H1 (cell line): ENCODE measurements around the gene RBM19.

Experiments
- ATF2 ChIP-seq: IDR thresholded peaks from 2 replicates; pipeline ENCODE4 v1.6.1; 2012; ENCODE audit warnings: low read length, inconsistent platforms
- BRCA1 ChIP-seq: IDR thresholded peaks from 2 replicates; pipeline ENCODE4 v1.6.1; 2012; ENCODE audit warnings: low read depth, low read length, improper control_type of control experiment
- CTCF ChIP-seq, 3 experiments: IDR thresholded peaks; 1 replicate in 2 of 3; 2 replicates in 1 of 3; pipeline versions ENCODE4 v1.5.1 to v1.6.1; 2011; ENCODE audit warnings: low read length in 3 of 3, mild to moderate bottlenecking in 3 of 3, inconsistent platforms in 2 of 3, low read depth in 1 of 3, moderate library complexity in 1 of 3; ENCODE audit not compliant: insufficient read depth in 1 of 3; ENCODE audit errors: control extremely low read depth in 1 of 3
- EP300 ChIP-seq, 2 experiments: IDR thresholded peaks; 1 replicate in 1 of 2; 2 replicates in 1 of 2; pipeline ENCODE4 v1.6.1; 2011 to 2012; ENCODE audit warnings: low read depth in 2 of 2, low read length in 2 of 2, mild to moderate bottlenecking in 2 of 2, borderline replicate concordance in 1 of 2, inconsistent platforms in 1 of 2, moderate library complexity in 1 of 2
- MAFK ChIP-seq: IDR thresholded peaks from 2 replicates; pipeline ENCODE4 v1.6.1; 2012; ENCODE audit warnings: low read depth, mild to moderate bottlenecking, improper control_type of control experiment, low read length
- POLR2A ChIP-seq, 2 experiments: IDR thresholded peaks; 1 replicate in 1 of 2; 2 replicates in 1 of 2; pipeline ENCODE4 v1.6.1; 2011; ENCODE audit warnings: low read depth in 2 of 2, low read length in 2 of 2, mild to moderate bottlenecking in 2 of 2; ENCODE audit errors: control extremely low read depth in 1 of 2
- SRF ChIP-seq: IDR thresholded peaks from 2 replicates; pipeline ENCODE4 v1.6.1; 2011; ENCODE audit warnings: mild to moderate bottlenecking, low read depth, low read length, moderate library complexity
- TCF12 ChIP-seq: IDR thresholded peaks from 2 replicates; pipeline ENCODE4 v1.6.1; 2011; ENCODE audit warnings: low read depth, mild to moderate bottlenecking, low read length
- TEAD4 ChIP-seq: IDR thresholded peaks from 2 replicates; pipeline ENCODE4 v1.6.1; 2012; ENCODE audit warnings: low read depth, low read length, inconsistent platforms, mixed read lengths

GRCh38 chr12:113802966-113803758 lies 163.0 kb downstream of the RBM19 start:
- TF ChIP-seq POLR2A (IDR thresholded peaks at IDR 0.05; ENCODE audit: control extremely low read depth in 1 of 2, low read depth in 2 of 2, low read length in 2 of 2): no peak
- TF ChIP-seq CTCF (IDR thresholded peaks at IDR 0.05; ENCODE audit: control extremely low read depth in 1 of 3, insufficient read depth in 1 of 3, low read depth in 1 of 3, low read length in 3 of 3): no peak
- no peak for TF ChIP-seq TCF12
- TF ChIP-seq TEAD4: no peak
- no peak for TF ChIP-seq BRCA1
- TF ChIP-seq SRF: no peak
- no peak for TF ChIP-seq ATF2
- TF ChIP-seq EP300 (IDR thresholded peaks at IDR 0.05; ENCODE audit: borderline replicate concordance in 1 of 2, low read depth in 2 of 2, low read length in 2 of 2): no peak
- TF ChIP-seq MAFK: no peak
